Sigmoid colon (tissue), 4 donors: ENCODE measurements around the gene PTER.

Experiments
- CTCF ChIP-seq, 4 experiments: fragments of 450-650 bp in 3 of 4; fragments of 200-600 bp in 1 of 4; IDR thresholded peaks; one replicate each; pipeline ENCODE4 v1.5.1; 2016 to 2019; ENCODE audit warnings: antibody characterized with exemption in 4 of 4, mild to moderate bottlenecking in 3 of 4, moderate library complexity in 2 of 4
- EP300 ChIP-seq, 4 donors: sonication (generic); formaldehyde crosslinking; IDR thresholded peaks; one replicate each; pipeline ENCODE4 v1.6.1; 2017; ENCODE audit warnings: antibody characterized with exemption in 4 of 4
- POLR2A ChIP-seq, 2 donors: fragments of 450-650 bp; IDR thresholded peaks; one replicate each; pipeline ENCODE4 v1.6.1; 2016; ENCODE audit warnings: antibody characterized with exemption in 2 of 2, mild to moderate bottlenecking in 2 of 2, moderate library complexity in 2 of 2

- TF ChIP-seq CTCF (IDR thresholded peaks at IDR 0.05) (no peak), EP300 (IDR thresholded peaks at IDR 0.05) (no peak), POLR2A (IDR thresholded peaks at IDR 0.05) (no peak)
These were observed 9.1 kb downstream of the PTER start for GRCh38 chr10:16445770-16446469.
